ENCODE results near the gene NR2F1-AS1. TPM values are rescaled to one million over a fixed set of nuclear protein-coding genes. Genes with fewer than 3 reads are reported as not detected.

Gene NR2F1-AS1
- total RNA-seq, 1 donor from 2014 or later = 6.9 TPM

DNA sequence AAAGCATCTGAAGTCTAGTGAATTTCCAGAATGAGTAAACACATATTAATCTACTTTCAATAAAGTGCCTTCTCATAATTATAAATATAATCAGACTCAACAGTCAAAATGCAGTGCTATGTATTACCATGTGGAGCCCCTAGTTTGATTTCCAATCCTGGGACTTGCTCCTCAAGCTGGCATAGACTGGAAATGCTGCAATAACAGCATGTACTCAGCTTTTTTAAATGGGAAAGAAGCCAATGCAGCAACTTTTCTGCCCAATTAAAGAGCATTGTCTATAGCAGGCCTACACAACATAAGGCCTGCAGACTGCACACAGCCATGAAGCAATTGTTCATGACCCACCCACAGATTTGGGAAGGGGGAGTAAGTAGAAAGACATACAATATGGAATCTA lies 103.2 kb downstream of the NR2F1-AS1 start:
- FAIRE-seq (no peak), DNase-seq (ENCODE audit: low read depth) (no peak)
- peaks cover 2% of the 10 kb centered on the region for H3K79me2 ChIP-seq (ENCODE audit: insufficient read depth, low read length)
- no peaks in the 10 kb centered on the region for H3K4me1 ChIP-seq (ENCODE audit: insufficient read depth, low read length)
- TF ChIP-seq, protein P1, sequence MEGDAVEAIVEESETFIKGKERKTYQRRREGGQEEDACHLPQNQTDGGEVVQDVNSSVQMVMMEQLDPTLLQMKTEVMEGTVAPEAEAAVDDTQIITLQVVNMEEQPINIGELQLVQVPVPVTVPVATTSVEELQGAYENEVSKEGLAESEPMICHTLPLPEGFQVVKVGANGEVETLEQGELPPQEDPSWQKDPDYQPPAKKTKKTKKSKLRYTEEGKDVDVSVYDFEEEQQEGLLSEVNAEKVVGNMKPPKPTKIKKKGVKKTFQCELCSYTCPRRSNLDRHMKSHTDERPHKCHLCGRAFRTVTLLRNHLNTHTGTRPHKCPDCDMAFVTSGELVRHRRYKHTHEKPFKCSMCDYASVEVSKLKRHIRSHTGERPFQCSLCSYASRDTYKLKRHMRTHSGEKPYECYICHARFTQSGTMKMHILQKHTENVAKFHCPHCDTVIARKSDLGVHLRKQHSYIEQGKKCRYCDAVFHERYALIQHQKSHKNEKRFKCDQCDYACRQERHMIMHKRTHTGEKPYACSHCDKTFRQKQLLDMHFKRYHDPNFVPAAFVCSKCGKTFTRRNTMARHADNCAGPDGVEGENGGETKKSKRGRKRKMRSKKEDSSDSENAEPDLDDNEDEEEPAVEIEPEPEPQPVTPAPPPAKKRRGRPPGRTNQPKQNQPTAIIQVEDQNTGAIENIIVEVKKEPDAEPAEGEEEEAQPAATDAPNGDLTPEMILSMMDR (IDR thresholded peaks at IDR 0.05; ENCODE audit: insufficient read depth, low read depth, low read length) = no peak
- TF ChIP-seq EZH2 (IDR thresholded peaks at IDR 0.05; ENCODE audit: insufficient read depth, low read length) = no peak
- peaks cover 5% of the 10 kb centered on the region for H3K9me3 Mint-ChIP-seq (ENCODE audit: unreplicated experiment)
- no peaks in the 10 kb centered on the region for H3K27me3 Mint-ChIP-seq (ENCODE audit: low read depth, unreplicated experiment)
- no peak overlapping the region for H3K4me3 Mint-ChIP-seq (ENCODE audit: unreplicated experiment)
- no peaks in the 10 kb centered on the region for H3K27me3 ChIP-seq (ENCODE audit: insufficient read depth, low read length)
- H2AFZ ChIP-seq (ENCODE audit: low read depth, low read length) = no peak overlapping the region
- peaks cover 4% of the 10 kb centered on the region for H3K36me3 Mint-ChIP-seq (ENCODE audit: low read depth, unreplicated experiment)
- H3K27ac ChIP-seq (ENCODE audit: low read depth, low read length) = no peak overlapping the region
- no peak overlapping the region for H3K27ac Mint-ChIP-seq (ENCODE audit: unreplicated experiment)
- H3K4me1 Mint-ChIP-seq (ENCODE audit: low read depth, unreplicated experiment) = no peaks in the 10 kb centered on the region
- H3K4me3 ChIP-seq (ENCODE audit: insufficient read depth, low read depth, low read length) = no peak overlapping the region
- no peaks in the 10 kb centered on the region for H3K36me3 ChIP-seq (ENCODE audit: insufficient read depth, low read length)
- H3K4me2 ChIP-seq (ENCODE audit: low read length) = no peak overlapping the region
- no peaks in the 10 kb centered on the region for H4K20me1 ChIP-seq (ENCODE audit: insufficient read depth, low read length)
- peaks cover 3% of the 10 kb centered on the region for H3K9me3 ChIP-seq (ENCODE audit: insufficient read depth, low read depth, low read length)
- H3K9ac ChIP-seq (ENCODE audit: low read length) = no peak overlapping the region

DNA sequence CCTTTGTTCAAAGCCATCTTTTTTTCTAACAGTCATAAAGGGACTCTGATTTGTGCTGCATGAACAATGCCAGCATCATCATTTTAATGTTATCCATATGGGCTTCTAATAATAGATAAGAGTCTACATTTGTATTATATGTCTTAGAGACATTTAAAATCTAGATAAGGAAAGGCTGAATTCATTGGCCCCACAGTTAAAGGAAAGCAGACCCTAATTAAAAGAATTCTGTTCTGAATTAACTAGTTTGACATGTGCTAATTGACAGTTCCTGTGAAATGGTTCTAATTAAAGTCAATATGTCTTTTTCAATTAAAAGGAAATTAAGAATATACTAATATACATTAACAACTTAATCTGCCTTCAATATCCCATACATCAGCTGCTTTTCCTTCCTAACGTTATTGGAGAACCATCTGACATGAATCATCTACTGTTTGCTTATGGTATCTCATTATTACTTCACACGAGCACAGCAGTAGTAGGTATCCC lies 104.7 kb downstream of the NR2F1-AS1 start:
- FAIRE-seq (no peak), DNase-seq (ENCODE audit: low read depth) (no peak)
- H3K27ac ChIP-seq (ENCODE audit: low read depth, low read length) = no peak overlapping the region
- H3K27me3 ChIP-seq (ENCODE audit: insufficient read depth, low read length) = no peaks in the 10 kb centered on the region
- H2AFZ ChIP-seq (ENCODE audit: low read depth, low read length) = no peak overlapping the region
- no peak overlapping the region for H3K27ac Mint-ChIP-seq (ENCODE audit: unreplicated experiment)
- H3K9me3 ChIP-seq (ENCODE audit: insufficient read depth, low read depth, low read length) = peaks cover 3% of the 10 kb centered on the region
- no peaks in the 10 kb centered on the region for H3K27me3 Mint-ChIP-seq (ENCODE audit: low read depth, unreplicated experiment)
- H3K79me2 ChIP-seq (ENCODE audit: insufficient read depth, low read length) = no peaks in the 10 kb centered on the region
- H3K9ac ChIP-seq (ENCODE audit: low read length) = no peak overlapping the region
- TF ChIP-seq, protein P1 (IDR thresholded peaks at IDR 0.05; ENCODE audit: insufficient read depth, low read depth, low read length) = no peak
- no peak for TF ChIP-seq EZH2 (IDR thresholded peaks at IDR 0.05; ENCODE audit: insufficient read depth, low read length)
- no peak overlapping the region for H3K4me3 Mint-ChIP-seq (ENCODE audit: unreplicated experiment)
- H4K20me1 ChIP-seq (ENCODE audit: insufficient read depth, low read length) = no peaks in the 10 kb centered on the region
- H3K4me2 ChIP-seq (ENCODE audit: low read length) = no peak overlapping the region
- H3K9me3 Mint-ChIP-seq (ENCODE audit: unreplicated experiment) = peaks cover 5% of the 10 kb centered on the region
- H3K4me1 Mint-ChIP-seq (ENCODE audit: low read depth, unreplicated experiment) = no peaks in the 10 kb centered on the region
- no peaks in the 10 kb centered on the region for H3K4me1 ChIP-seq (ENCODE audit: insufficient read depth, low read length)
- peaks cover 4% of the 10 kb centered on the region for H3K36me3 Mint-ChIP-seq (ENCODE audit: low read depth, unreplicated experiment)
- H3K4me3 ChIP-seq (ENCODE audit: insufficient read depth, low read depth, low read length) = no peak overlapping the region
- H3K36me3 ChIP-seq (ENCODE audit: insufficient read depth, low read length) = no peaks in the 10 kb centered on the region

DNA sequence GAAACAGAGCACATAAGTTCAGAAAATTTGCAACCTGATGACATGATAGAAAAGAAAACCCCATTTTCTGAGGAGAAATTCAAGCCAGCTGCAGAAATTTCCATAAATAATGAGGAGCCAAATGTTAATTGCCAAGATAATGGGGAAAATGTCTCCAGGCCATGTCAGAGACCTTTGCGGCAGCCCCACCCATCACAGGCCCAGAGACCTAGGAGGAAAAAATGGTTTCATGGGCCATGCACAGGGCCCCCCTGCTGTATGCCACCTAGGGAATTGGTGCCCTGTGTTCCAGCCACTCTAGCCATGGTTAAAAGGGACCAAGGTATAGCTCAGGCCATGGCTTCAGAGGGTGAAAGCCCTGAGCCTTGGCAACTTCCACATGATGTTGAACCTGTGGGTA lies 118.1 kb downstream of the NR2F1-AS1 start:
- Mint-ChIP-seq H3K27me3 (ENCODE audit: low read depth, unreplicated experiment) (no peaks in the 10 kb centered on the region), H3K4me3 (ENCODE audit: unreplicated experiment) (no peak overlapping the region), H3K36me3 (ENCODE audit: low read depth, unreplicated experiment) (peaks cover 2% of the 10 kb centered on the region), H3K27ac (ENCODE audit: unreplicated experiment) (no peak overlapping the region), H3K9me3 (ENCODE audit: unreplicated experiment) (peaks cover 22% of the 10 kb centered on the region), H3K4me1 (ENCODE audit: low read depth, unreplicated experiment) (no peaks in the 10 kb centered on the region)
- Histone ChIP-seq H3K9me3 (ENCODE audit: insufficient read depth, low read depth, low read length) (peaks cover 9% of the 10 kb centered on the region), H3K27ac (ENCODE audit: low read depth, low read length) (no peak overlapping the region), H3K36me3 (ENCODE audit: insufficient read depth, low read length) (no peaks in the 10 kb centered on the region), H4K20me1 (ENCODE audit: insufficient read depth, low read length) (no peaks in the 10 kb centered on the region), H3K4me1 (ENCODE audit: insufficient read depth, low read length) (no peaks in the 10 kb centered on the region), H2AFZ (ENCODE audit: low read depth, low read length) (no peak overlapping the region), H3K4me2 (ENCODE audit: low read length) (no peak overlapping the region), H3K9ac (ENCODE audit: low read length) (no peak overlapping the region), H3K27me3 (ENCODE audit: insufficient read depth, low read length) (no peaks in the 10 kb centered on the region), H3K79me2 (ENCODE audit: insufficient read depth, low read length) (peaks cover 2% of the 10 kb centered on the region), H3K4me3 (ENCODE audit: insufficient read depth, low read depth, low read length) (no peak overlapping the region)
- FAIRE-seq (no peak), DNase-seq (ENCODE audit: low read depth) (no peak)
- TF ChIP-seq EZH2 (IDR thresholded peaks at IDR 0.05; ENCODE audit: insufficient read depth, low read length) = no peak
- TF ChIP-seq, protein P1 (IDR thresholded peaks at IDR 0.05; ENCODE audit: insufficient read depth, low read depth, low read length) = no peak
